ENCODE results near the gene C4orf46.

- TF ChIP-seq YY1 (IDR thresholded peaks at IDR 0.05; ENCODE audit: insufficient read depth, insufficient read length) (no peak), SUZ12 (IDR thresholded peaks at IDR 0.05; ENCODE audit: extremely low read depth, insufficient read depth, insufficient read length) (no peak)
Measured at GRCh38 chr4:158657291-158657690, 14.4 kb downstream of the C4orf46 start.
